ENCODE data around the gene NXPE1.
"Not testable (repeated sequence)": the region's sequence is repeated elsewhere in the genome, so short reads cannot be mapped to it uniquely, and the experiment has no call there.

NXPE1 gene

GRCh38 chr11:114559425-114560310 lies at the start of gene NXPE1:
TSS of gene NXPE1 (minus strand) at chr11:114559881. CDS start at chr11:114551201, 8,680 bp downstream.
- no peak for DNase-seq

GRCh38 chr11:114609429-114609828 lies 49.7 kb upstream of the NXPE1 start:
- no peak for DNase-seq

- not testable (repeated sequence) for DNase-seq
Observed at GRCh38 chr11:114608605-114609004, 48.9 kb upstream of the NXPE1 start.

- DNase-seq, result no peak
Observed at GRCh38 chr11:114607753-114608459, 48.2 kb upstream of the NXPE1 start.

- DNase-seq, result not testable (repeated sequence)
Observed at GRCh38 chr11:114606802-114607075, 47.1 kb upstream of the NXPE1 start.

- DNase-seq, result no peak
Observed at GRCh38 chr11:114606003-114606801, 46.5 kb upstream of the NXPE1 start.

- DNase-seq, result no peak
Observed at GRCh38 chr11:114605370-114605769, 45.7 kb upstream of the NXPE1 start.

GRCh38 chr11:114604886-114605285 lies 45.2 kb upstream of the NXPE1 start:
- DNase-seq, result no peak

- no peak for DNase-seq
Observed at GRCh38 chr11:114604179-114604813, 44.6 kb upstream of the NXPE1 start.

- DNase-seq, result not testable (repeated sequence)
Observed at GRCh38 chr11:114603151-114603550, 43.5 kb upstream of the NXPE1 start.

GRCh38 chr11:114598461-114598860 lies 38.8 kb upstream of the NXPE1 start:
- no peak for DNase-seq

- DNase-seq, result no peak
Observed at GRCh38 chr11:114596175-114596919, 36.7 kb upstream of the NXPE1 start.

GRCh38 chr11:114595571-114595970 lies 35.9 kb upstream of the NXPE1 start, which contains the start of gene NXPE4:
TSS of gene NXPE4 (minus strand) at chr11:114595786. CDS start at chr11:114594759, 1,027 bp downstream.
- no peak for DNase-seq

GRCh38 chr11:114594703-114595102 lies 35.0 kb upstream of the NXPE1 start:
- no peak for DNase-seq

- DNase-seq, result no peak
Observed at GRCh38 chr11:114587398-114587953, 27.8 kb upstream of the NXPE1 start.

- no peak for DNase-seq
Observed at GRCh38 chr11:114586797-114587196, 27.1 kb upstream of the NXPE1 start.

- no peak for DNase-seq
Observed at GRCh38 chr11:114571712-114572111, 12.0 kb upstream of the NXPE1 start.

GRCh38 chr11:114569801-114570200 lies 10.1 kb upstream of the NXPE1 start:
- DNase-seq, result no peak

- DNase-seq, result no peak
Observed at GRCh38 chr11:114566276-114566675, 6.6 kb upstream of the NXPE1 start.

GRCh38 chr11:114564831-114565230 lies 5.2 kb upstream of the NXPE1 start:
- DNase-seq, result no peak

Data from amygdala (tissue), 56 donors.